Natural killer cell (primary cell): ENCODE measurements around the gene ADGRL2. TPM values are rescaled to one million over a fixed set of nuclear protein-coding genes. Genes with fewer than 3 reads are reported as not detected.

Source experiments
- ATAC-seq, 3 donors: fragments of 150-1000 bp in 2 of 3; fragments of 200-7000 bp in 1 of 3; cut with Tn5 transposase; 1 replicate in 1 of 3; 2 replicates in 2 of 3; pipeline ENCODE4 v1.10.0; 2021; ENCODE audit warnings: mild to moderate bottlenecking in 2 of 3, moderate library complexity in 2 of 3
- DNase-seq, 2 donors: peaks; one replicate each; pipeline versions ENCODE4 v3.0.0 to v3.0.0-alpha.2; 2013 to 2021; ENCODE audit warnings: mixed read lengths in 1 of 2
- H3K27ac ChIP-seq: one replicate; pipeline ENCODE4 v1.5.1; 2013; ENCODE audit warnings: mild to moderate bottlenecking, low read length
- H3K27me3 ChIP-seq: one replicate; pipeline ENCODE4 v1.6.1; 2013; ENCODE audit warnings: low read length; ENCODE audit not compliant: control insufficient read depth, insufficient read depth
- H3K36me3 ChIP-seq: one replicate; pipeline ENCODE4 v1.6.1; 2013; ENCODE audit warnings: low read length; ENCODE audit not compliant: control insufficient read depth, insufficient read depth
- H3K4me1 ChIP-seq: one replicate; pipeline ENCODE4 v1.6.1; 2013; ENCODE audit warnings: low read length; ENCODE audit not compliant: control insufficient read depth, insufficient read depth
- H3K4me3 ChIP-seq: one replicate; pipeline ENCODE4 v1.5.1; 2013; ENCODE audit warnings: low read length
- H3K9me3 ChIP-seq: one replicate; pipeline ENCODE4 v1.6.1; 2013; ENCODE audit warnings: low read length; ENCODE audit not compliant: control insufficient read depth, insufficient read depth
- H3K27ac Mint-ChIP-seq, 2 donors: one replicate each; pipeline ENCODE4 v1.8.0; 2022; ENCODE audit warnings: mild to moderate bottlenecking in 2 of 2, mixed read lengths in 2 of 2, moderate library complexity in 1 of 2
- H3K27me3 Mint-ChIP-seq, 2 donors: one replicate each; pipeline ENCODE4 v1.8.0; 2022; ENCODE audit warnings: low read depth in 2 of 2, mixed read lengths in 2 of 2
- H3K36me3 Mint-ChIP-seq: one replicate; pipeline ENCODE4 v1.8.0; 2022; ENCODE audit warnings: mixed read lengths
- H3K4me1 Mint-ChIP-seq, 2 donors: one replicate each; pipeline ENCODE4 v1.8.0; 2022; ENCODE audit warnings: mixed read lengths in 2 of 2
- H3K4me3 Mint-ChIP-seq: one replicate; pipeline ENCODE4 v1.8.0; 2022; ENCODE audit warnings: mild to moderate bottlenecking, moderate library complexity, mixed read lengths
- H3K9me3 Mint-ChIP-seq, 2 donors: one replicate each; pipeline ENCODE4 v1.8.0; 2022; ENCODE audit warnings: mixed read lengths in 2 of 2
- WGBS: methylation state at CpG from one replicate; pipeline ENCODE4 v1.1.7; 2013; ENCODE audit warnings: missing lambda C conversion rate; ENCODE audit not compliant: insufficient coverage; 5-methylcytosine and 5-hydroxymethylcytosine counted together
- intact Hi-C: fragments of 100-400 bp; cut with micrococcal nuclease; formaldehyde crosslinking; loops from one replicate; pipeline ENCODE4 v1.14.2; 2022
- total RNA-seq, 4 donors: library from RNA; stranded (reverse); fragments of 120-200 nt in 1 of 4; gene quantifications; one replicate each; pipeline versions ENCODE4 v1.2.3 to v1.2.4, GENCODE V29; 2013 to 2022
- TF ChIP-seq, protein P1 (sequence below): fragments of 200-600 bp; IDR thresholded peaks from one replicate; pipeline ENCODE4 v1.8.0; 2022; ENCODE audit warnings: antibody characterized with exemption

ADGRL2 gene
- total RNA-seq, 3 donors from 2014 or later (not counting 1 experiment from before 2014, with no cell fraction given) = not detected

DNA sequence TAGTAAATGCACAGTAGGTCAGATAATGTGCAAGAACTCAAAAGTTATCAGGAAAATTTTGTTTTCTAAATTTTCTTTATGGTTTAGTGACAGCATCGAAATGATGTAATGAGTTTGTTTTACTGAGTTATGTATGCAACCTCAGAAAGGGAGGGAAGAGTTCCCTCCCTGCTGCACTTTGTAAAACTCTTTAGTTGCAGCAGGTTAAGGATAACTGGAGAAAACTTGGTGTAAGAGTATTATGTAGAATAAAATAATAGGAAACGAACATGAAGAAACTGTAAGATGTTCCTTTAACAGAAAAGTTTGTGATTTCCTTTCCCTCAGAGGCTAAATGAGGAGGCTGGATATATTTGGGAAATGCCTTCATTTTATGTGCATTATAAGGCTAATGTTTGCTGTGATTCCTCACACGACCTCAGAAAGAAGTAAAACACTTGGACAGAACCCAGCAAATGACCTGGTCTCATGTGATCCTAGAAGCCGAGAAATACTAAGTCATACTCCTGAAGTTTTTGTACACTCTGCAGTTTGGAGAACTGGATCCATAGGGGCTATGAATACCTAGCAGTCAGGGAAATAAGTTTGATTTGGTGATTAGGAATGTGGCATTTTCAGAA is 35.4 kb downstream of the ADGRL2 start:
- ATAC-seq = no peak
- Histone ChIP-seq H3K9me3 (no peaks in the 10 kb centered on the region), H3K27ac (no peak overlapping the region), H3K36me3 (no peaks in the 10 kb centered on the region), H3K4me1 (no peaks in the 10 kb centered on the region), H3K27me3 (no peaks in the 10 kb centered on the region), H3K4me3 (no peak overlapping the region)
- no peak overlapping the region for H3K4me3 Mint-ChIP-seq
- intact Hi-C loops = no loop called here
- TF ChIP-seq, protein P1, sequence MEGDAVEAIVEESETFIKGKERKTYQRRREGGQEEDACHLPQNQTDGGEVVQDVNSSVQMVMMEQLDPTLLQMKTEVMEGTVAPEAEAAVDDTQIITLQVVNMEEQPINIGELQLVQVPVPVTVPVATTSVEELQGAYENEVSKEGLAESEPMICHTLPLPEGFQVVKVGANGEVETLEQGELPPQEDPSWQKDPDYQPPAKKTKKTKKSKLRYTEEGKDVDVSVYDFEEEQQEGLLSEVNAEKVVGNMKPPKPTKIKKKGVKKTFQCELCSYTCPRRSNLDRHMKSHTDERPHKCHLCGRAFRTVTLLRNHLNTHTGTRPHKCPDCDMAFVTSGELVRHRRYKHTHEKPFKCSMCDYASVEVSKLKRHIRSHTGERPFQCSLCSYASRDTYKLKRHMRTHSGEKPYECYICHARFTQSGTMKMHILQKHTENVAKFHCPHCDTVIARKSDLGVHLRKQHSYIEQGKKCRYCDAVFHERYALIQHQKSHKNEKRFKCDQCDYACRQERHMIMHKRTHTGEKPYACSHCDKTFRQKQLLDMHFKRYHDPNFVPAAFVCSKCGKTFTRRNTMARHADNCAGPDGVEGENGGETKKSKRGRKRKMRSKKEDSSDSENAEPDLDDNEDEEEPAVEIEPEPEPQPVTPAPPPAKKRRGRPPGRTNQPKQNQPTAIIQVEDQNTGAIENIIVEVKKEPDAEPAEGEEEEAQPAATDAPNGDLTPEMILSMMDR = no peak
- no peaks in the 10 kb centered on the region for H3K4me1 Mint-ChIP-seq
- 61% methylated on average over 4 of the region's 4 CpGs for WGBS
- H3K36me3 Mint-ChIP-seq = peaks cover 7% of the 10 kb centered on the region
- H3K27me3 Mint-ChIP-seq = no peaks in the 10 kb centered on the region
- no peak for DNase-seq
- H3K27ac Mint-ChIP-seq = no peak overlapping the region
- H3K9me3 Mint-ChIP-seq = peaks cover 3 to 4% of the 10 kb centered on the region in 2 donors

DNA sequence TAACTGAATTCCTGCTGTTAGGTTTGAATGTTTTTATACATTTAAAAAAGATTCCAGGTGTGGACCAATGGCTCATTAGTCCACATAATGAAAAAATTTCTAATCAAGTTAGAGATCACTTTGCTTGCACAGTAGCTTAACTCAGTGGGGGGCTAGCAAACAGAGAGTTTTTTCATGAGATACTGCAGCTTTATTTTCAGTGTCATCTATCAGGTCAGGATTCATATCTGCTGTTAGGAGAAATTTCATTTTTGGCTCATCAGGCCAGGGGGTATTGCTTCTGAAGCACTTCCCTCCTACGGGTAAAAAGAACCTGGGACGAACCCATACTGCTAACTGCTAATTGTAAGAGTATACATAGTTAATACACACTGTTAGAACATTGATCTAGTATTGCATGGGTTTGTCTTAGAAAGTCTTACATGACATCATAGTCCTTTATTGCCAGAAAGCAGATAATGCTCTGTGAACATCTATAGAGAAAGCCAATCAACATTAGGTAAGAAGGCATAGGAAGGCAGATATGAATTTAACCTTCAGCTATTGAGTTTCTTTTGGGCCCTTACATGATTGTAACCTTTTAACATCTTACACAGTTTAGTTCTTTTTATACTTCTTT is 38.0 kb downstream of the ADGRL2 start:
- Mint-ChIP-seq H3K27ac (no peak overlapping the region), H3K4me1 (no peaks in the 10 kb centered on the region), H3K4me3 (no peak overlapping the region), H3K36me3 (peaks cover 7% of the 10 kb centered on the region), H3K27me3 (no peaks in the 10 kb centered on the region), H3K9me3 (peaks cover 3 to 6% of the 10 kb centered on the region in 2 donors)
- no peaks in the 10 kb centered on the region for H3K27me3 ChIP-seq
- no peaks in the 10 kb centered on the region for H3K4me1 ChIP-seq
- DNase-seq = no peak
- 100% methylated on average over 2 of the region's 2 CpGs for WGBS
- H3K27ac ChIP-seq = no peak overlapping the region
- intact Hi-C loops = no loop called here
- H3K4me3 ChIP-seq = no peak overlapping the region
- TF ChIP-seq, protein P1 = no peak
- no peaks in the 10 kb centered on the region for H3K9me3 ChIP-seq
- H3K36me3 ChIP-seq = no peaks in the 10 kb centered on the region
- no peak for ATAC-seq

DNA sequence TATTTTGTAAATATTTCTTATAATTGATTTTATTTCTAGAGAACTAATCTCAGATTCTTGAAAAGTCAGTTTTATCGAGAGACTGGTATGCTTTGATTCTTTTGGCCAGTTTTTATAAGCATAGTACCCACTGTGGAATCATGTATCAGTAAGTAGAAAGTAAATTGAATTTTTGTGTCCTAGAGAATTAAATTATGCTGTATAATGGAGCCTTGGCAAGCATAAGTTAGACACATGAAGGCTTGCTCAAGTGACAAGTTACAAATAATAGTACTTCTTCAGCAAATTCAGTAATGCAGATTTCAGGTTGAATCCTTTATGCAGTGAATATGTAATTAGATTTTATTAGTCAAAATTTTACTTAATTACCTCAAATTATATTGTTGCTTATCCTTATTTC is 40.1 kb downstream of the ADGRL2 start:
- H3K9me3 Mint-ChIP-seq = peaks cover 3 to 6% of the 10 kb centered on the region in 2 donors
- Histone ChIP-seq H3K27me3 (no peaks in the 10 kb centered on the region), H3K9me3 (no peaks in the 10 kb centered on the region), H3K4me1 (no peaks in the 10 kb centered on the region), H3K36me3 (no peaks in the 10 kb centered on the region), H3K27ac (no peak overlapping the region), H3K4me3 (no peak overlapping the region)
- H3K36me3 Mint-ChIP-seq = no peaks in the 10 kb centered on the region
- H3K4me1 Mint-ChIP-seq = no peaks in the 10 kb centered on the region
- no CpG with 5 or more reads among the region's 1 CpG for WGBS
- H3K27me3 Mint-ChIP-seq = no peaks in the 10 kb centered on the region
- ATAC-seq (no peak), DNase-seq (no peak)
- no peak overlapping the region for H3K27ac Mint-ChIP-seq
- H3K4me3 Mint-ChIP-seq = no peak overlapping the region
- intact Hi-C loops = no loop called here
- TF ChIP-seq, protein P1 = no peak

DNA sequence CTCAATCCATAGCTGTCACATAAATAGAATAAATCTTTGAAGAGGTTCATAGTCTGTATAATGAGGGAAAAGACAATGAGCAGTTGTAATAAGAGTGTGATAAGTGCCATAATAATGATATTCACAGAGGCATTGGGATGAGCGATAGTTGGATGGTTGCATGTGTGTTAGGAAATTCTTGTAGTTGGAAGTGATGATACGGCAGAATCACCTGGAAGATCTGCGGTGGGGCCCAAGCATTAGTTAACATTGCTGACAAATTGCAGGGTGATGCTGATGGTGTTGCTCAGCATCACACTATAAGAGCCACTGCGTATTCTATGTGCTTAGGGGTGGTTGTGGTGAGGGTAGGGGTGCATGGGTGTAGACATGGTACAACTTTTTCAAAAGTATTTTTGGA is 41.1 kb downstream of the ADGRL2 start:
- H3K27me3 ChIP-seq = no peaks in the 10 kb centered on the region
- H3K9me3 Mint-ChIP-seq = peaks cover 6 to 7% of the 10 kb centered on the region in 2 donors
- no peaks in the 10 kb centered on the region for H3K4me1 Mint-ChIP-seq
- no peaks in the 10 kb centered on the region for H3K4me1 ChIP-seq
- no peak for DNase-seq
- H3K4me3 Mint-ChIP-seq = no peak overlapping the region
- 67% methylated on average over 4 of the region's 4 CpGs for WGBS
- H3K36me3 ChIP-seq = no peaks in the 10 kb centered on the region
- H3K9me3 ChIP-seq = no peaks in the 10 kb centered on the region
- H3K27ac Mint-ChIP-seq = no peak overlapping the region
- TF ChIP-seq, protein P1 = no peak
- ATAC-seq = no peak
- no peak overlapping the region for H3K27ac ChIP-seq
- intact Hi-C loops = no loop called here
- H3K4me3 ChIP-seq = no peak overlapping the region
- H3K27me3 Mint-ChIP-seq = no peaks in the 10 kb centered on the region
- no peaks in the 10 kb centered on the region for H3K36me3 Mint-ChIP-seq
